H9 (cell line): Measurements from ENCODE around the gene SRPK2. TPM values are rescaled to one million over a fixed set of nuclear protein-coding genes. Genes with fewer than 3 reads are reported as not detected.

Experiments
- DNase-seq: peaks from one replicate; pipeline ENCODE4 v3.0.0-alpha.2; 2017
- H2AFZ ChIP-seq: one replicate; pipeline ENCODE4 v1.6.1; 2013; ENCODE audit warnings: mild to moderate bottlenecking, low read length, control low read depth, moderate library complexity
- H2AK5ac ChIP-seq: 2 replicates; pipeline ENCODE4 v1.6.1; 2013; ENCODE audit warnings: low read length, control low read depth, mixed read lengths; ENCODE audit not compliant: insufficient read length
- H2BK120ac ChIP-seq: one replicate; pipeline ENCODE4 v1.6.1; 2013; ENCODE audit warnings: low read depth, mild to moderate bottlenecking, low read length, control low read depth, inconsistent platforms; ENCODE audit not compliant: poor library complexity, severe bottlenecking
- H2BK12ac ChIP-seq: 2 replicates; pipeline ENCODE4 v1.6.1; 2013; ENCODE audit warnings: low read length, control low read depth, mixed read lengths, low read depth; ENCODE audit not compliant: insufficient read length
- H2BK15ac ChIP-seq: 2 replicates; pipeline ENCODE4 v1.6.1; 2013; ENCODE audit warnings: low read depth, low read length, control low read depth
- H2BK20ac ChIP-seq: one replicate; pipeline ENCODE4 v1.6.1; 2013; ENCODE audit warnings: low read depth, mild to moderate bottlenecking, low read length, control low read depth, inconsistent platforms; ENCODE audit not compliant: poor library complexity, severe bottlenecking
- H2BK5ac ChIP-seq: 2 replicates; pipeline ENCODE4 v1.6.1; 2013; ENCODE audit warnings: low read length, control low read depth, mixed read lengths; ENCODE audit not compliant: insufficient read length
- H3K14ac ChIP-seq: 2 replicates; pipeline ENCODE4 v1.6.1; 2013; ENCODE audit warnings: low read length, control low read depth; ENCODE audit not compliant: insufficient read depth
- H3K18ac ChIP-seq: 2 replicates; pipeline ENCODE4 v1.6.1; 2013; ENCODE audit warnings: low read depth, mild to moderate bottlenecking, mixed read lengths, low read length, control low read depth; ENCODE audit not compliant: insufficient read length
- H3K23ac ChIP-seq: 2 replicates; pipeline ENCODE4 v1.6.1; 2013; ENCODE audit warnings: low read length, control low read depth, mixed read lengths, low read depth; ENCODE audit not compliant: insufficient read length
- H3K23me2 ChIP-seq: 2 replicates; pipeline ENCODE4 v1.6.1; 2013; ENCODE audit warnings: low read depth, mild to moderate bottlenecking, mixed read lengths, low read length, control low read depth; ENCODE audit not compliant: insufficient read length, poor library complexity, severe bottlenecking
- H3K27ac ChIP-seq: 2 replicates; pipeline ENCODE4 v1.5.1; 2013; ENCODE audit warnings: low read length, control low read depth, mixed read lengths, low read depth; ENCODE audit not compliant: insufficient read length
- H3K27me3 ChIP-seq: 2 replicates; pipeline ENCODE4 v1.6.1; 2013; ENCODE audit warnings: low read length, control low read depth, inconsistent platforms; ENCODE audit not compliant: insufficient read depth
- H3K4ac ChIP-seq: 2 replicates; pipeline ENCODE4 v1.6.1; 2013; ENCODE audit warnings: low read depth, mild to moderate bottlenecking, control low read depth, inconsistent platforms, low read length, moderate library complexity
- H3K4me1 ChIP-seq: 2 replicates; pipeline ENCODE4 v1.6.1; 2013; ENCODE audit warnings: low read length, control low read depth, inconsistent platforms; ENCODE audit not compliant: insufficient read depth
- H3K4me2 ChIP-seq: 2 replicates; pipeline ENCODE4 v1.6.1; 2013; ENCODE audit warnings: low read length, control low read depth, mixed read lengths; ENCODE audit not compliant: insufficient read length, insufficient read depth
- H3K56ac ChIP-seq: 2 replicates; pipeline ENCODE4 v1.6.1; 2013; ENCODE audit warnings: low read depth, mild to moderate bottlenecking, mixed read lengths, low read length, control low read depth; ENCODE audit not compliant: insufficient read length
- H3K79me1 ChIP-seq: 2 replicates; pipeline ENCODE4 v1.6.1; 2013; ENCODE audit warnings: low read depth, mild to moderate bottlenecking, moderate library complexity, low read length, control low read depth, inconsistent platforms; ENCODE audit not compliant: insufficient read depth, poor library complexity, severe bottlenecking
- H3K79me2 ChIP-seq: 2 replicates; pipeline ENCODE4 v1.6.1; 2013; ENCODE audit warnings: low read length, control low read depth, inconsistent platforms; ENCODE audit not compliant: insufficient read depth
- H3K9ac ChIP-seq: 2 replicates; pipeline ENCODE4 v1.6.1; 2013; ENCODE audit warnings: low read length, control low read depth, mixed read lengths; ENCODE audit not compliant: insufficient read length; ENCODE audit errors: extremely low read depth
- H3K9me3 ChIP-seq: one replicate; pipeline ENCODE4 v1.6.1; 2013; ENCODE audit warnings: low read depth, low read length, inconsistent platforms; ENCODE audit not compliant: control insufficient read depth
- H3T11ph ChIP-seq: one replicate; pipeline ENCODE4 v1.6.1; 2013; ENCODE audit warnings: mild to moderate bottlenecking, low read length, control low read depth, inconsistent platforms
- H4K20me1 ChIP-seq: one replicate; pipeline ENCODE4 v1.6.1; 2013; ENCODE audit not compliant: control insufficient read depth, insufficient read length, insufficient read depth
- H4K5ac ChIP-seq: 2 replicates; pipeline ENCODE4 v1.6.1; 2013; ENCODE audit warnings: low read depth, mild to moderate bottlenecking, mixed read lengths, low read length, control low read depth; ENCODE audit not compliant: insufficient read length
- H4K8ac ChIP-seq: replicated peaks from 2 replicates; pipeline ENCODE4 v1.6.1; 2013; ENCODE audit warnings: low read length, control low read depth, mixed read lengths, low read depth; ENCODE audit not compliant: insufficient read length
- H4K91ac ChIP-seq: 2 replicates; pipeline ENCODE4 v1.6.1; 2013; ENCODE audit warnings: low read depth, mild to moderate bottlenecking, moderate library complexity, mixed read lengths, low read length, control low read depth; ENCODE audit not compliant: insufficient read length
- H3K27ac Mint-ChIP-seq, 3 experiments: 2 replicates in 2 of 3; 3 replicates in 1 of 3; pipeline ENCODE4 v1.8.0; 2020 to 2021; ENCODE audit warnings: mixed read lengths in 3 of 3, mild to moderate bottlenecking in 1 of 3, moderate library complexity in 1 of 3
- H3K27me3 Mint-ChIP-seq: 2 replicates; pipeline ENCODE4 v1.8.0; 2021; ENCODE audit warnings: low read depth, mild to moderate bottlenecking, moderate library complexity, mixed read lengths
- H3K36me3 Mint-ChIP-seq, 3 experiments: 2 replicates in 2 of 3; 3 replicates in 1 of 3; pipeline ENCODE4 v1.8.0; 2020 to 2021; ENCODE audit warnings: low read depth in 3 of 3, mixed read lengths in 3 of 3; ENCODE audit not compliant: insufficient read depth in 1 of 3
- H3K4me1 Mint-ChIP-seq, 2 experiments: 2 replicates each; pipeline ENCODE4 v1.8.0; 2020; ENCODE audit warnings: mixed read lengths in 2 of 2
- H3K4me3 Mint-ChIP-seq, 2 experiments: 2 replicates in 1 of 2; 3 replicates in 1 of 2; pipeline ENCODE4 v1.8.0; 2020 to 2021; ENCODE audit warnings: mild to moderate bottlenecking in 2 of 2, mixed read lengths in 2 of 2, moderate library complexity in 1 of 2
- H3K9me3 Mint-ChIP-seq, 2 experiments: 2 replicates in 1 of 2; 3 replicates in 1 of 2; pipeline ENCODE4 v1.8.0; 2020; ENCODE audit warnings: mild to moderate bottlenecking in 2 of 2, mixed read lengths in 2 of 2, moderate library complexity in 1 of 2
- WGBS: extraction: QIAGEN DNeasy Blood & Tissue Kit; methylation state at CpG from one replicate; pipeline ENCODE4 v1.1.7; 2013; ENCODE audit warnings: missing lambda C conversion rate, low lambda C conversion rate, mixed read lengths; ENCODE audit not compliant: insufficient read length; ENCODE audit errors: extremely low coverage; 5-methylcytosine and 5-hydroxymethylcytosine counted together
- total RNA-seq: library from RNA; stranded (reverse); gene quantifications from 2 replicates; pipeline ENCODE4 v1.2.1, GENCODE V29; 2021
- TF ChIP-seq, protein P1 (sequence below): fragments of 200-600 bp; sonication (generic); conservative IDR thresholded peaks from 3 replicates; pipeline ENCODE4 v1.8.0; 2021; ENCODE audit warnings: antibody characterized with exemption, mild to moderate bottlenecking

SRPK2 gene
- total RNA-seq, 1 experiment from 2014 or later = 41.1 TPM

- no peaks in the 10 kb centered on the region for H3K27me3 Mint-ChIP-seq
- no peak overlapping the region for H3K56ac ChIP-seq
- WGBS = no CpG with 5 or more reads among the region's 2 CpGs
Observed at GRCh38 chr7:105281966-105282365, 106.8 kb downstream of the SRPK2 start.

More at GRCh38 chr7:105281966-105282365, 106.8 kb downstream of the SRPK2 start:
- peak overlapping the region in 1 of 3 experiments; percentile 45; a peak in 1 of 7 replicates for H3K27ac Mint-ChIP-seq
- no peaks in the 10 kb centered on the region for H4K20me1 ChIP-seq
- H3K9me3 ChIP-seq = no peaks in the 10 kb centered on the region
- no peaks in the 10 kb centered on the region; a peak in 4 of 7 replicates for H3K36me3 Mint-ChIP-seq
- no peak overlapping the region for H3K18ac ChIP-seq
- no peak overlapping the region for H2AFZ ChIP-seq
- H3K4me1 Mint-ChIP-seq = peaks cover 13 to 20% of the 10 kb centered on the region in 2 experiments
- no peak overlapping the region for H3K4me2 ChIP-seq
- H3K23me2 ChIP-seq = no peaks in the 10 kb centered on the region
- H3K79me1 ChIP-seq = peaks cover 5% of the 10 kb centered on the region
- no peak overlapping the region for H4K8ac ChIP-seq
- no peak overlapping the region for H3K4ac ChIP-seq
- DNase-seq = no peak
- H2BK5ac ChIP-seq = no peak overlapping the region
- H2BK20ac ChIP-seq = no peak overlapping the region
- no peaks in the 10 kb centered on the region; the same call in 1 of the 2 replicates for H3K4me1 ChIP-seq
- TF ChIP-seq, protein P1, sequence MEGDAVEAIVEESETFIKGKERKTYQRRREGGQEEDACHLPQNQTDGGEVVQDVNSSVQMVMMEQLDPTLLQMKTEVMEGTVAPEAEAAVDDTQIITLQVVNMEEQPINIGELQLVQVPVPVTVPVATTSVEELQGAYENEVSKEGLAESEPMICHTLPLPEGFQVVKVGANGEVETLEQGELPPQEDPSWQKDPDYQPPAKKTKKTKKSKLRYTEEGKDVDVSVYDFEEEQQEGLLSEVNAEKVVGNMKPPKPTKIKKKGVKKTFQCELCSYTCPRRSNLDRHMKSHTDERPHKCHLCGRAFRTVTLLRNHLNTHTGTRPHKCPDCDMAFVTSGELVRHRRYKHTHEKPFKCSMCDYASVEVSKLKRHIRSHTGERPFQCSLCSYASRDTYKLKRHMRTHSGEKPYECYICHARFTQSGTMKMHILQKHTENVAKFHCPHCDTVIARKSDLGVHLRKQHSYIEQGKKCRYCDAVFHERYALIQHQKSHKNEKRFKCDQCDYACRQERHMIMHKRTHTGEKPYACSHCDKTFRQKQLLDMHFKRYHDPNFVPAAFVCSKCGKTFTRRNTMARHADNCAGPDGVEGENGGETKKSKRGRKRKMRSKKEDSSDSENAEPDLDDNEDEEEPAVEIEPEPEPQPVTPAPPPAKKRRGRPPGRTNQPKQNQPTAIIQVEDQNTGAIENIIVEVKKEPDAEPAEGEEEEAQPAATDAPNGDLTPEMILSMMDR = no peak
- no peak overlapping the region for H2BK15ac ChIP-seq
- peaks cover 3% of the 10 kb centered on the region; the same call in 1 of the 2 replicates for H3K79me2 ChIP-seq
- H4K5ac ChIP-seq = no peak overlapping the region
- no peak overlapping the region for H2AK5ac ChIP-seq
- H3K27ac ChIP-seq = no peak overlapping the region
- no peaks in the 10 kb centered on the region for H3K27me3 ChIP-seq
- no peak overlapping the region for H2BK120ac ChIP-seq
- no peak overlapping the region for H3K23ac ChIP-seq
- no peak overlapping the region for H4K91ac ChIP-seq
- no peak overlapping the region for H3K14ac ChIP-seq
- no peak overlapping the region for H3K9ac ChIP-seq
- peaks cover 0 to 3% of the 10 kb centered on the region in 2 experiments; a peak in 1 of 5 replicates for H3K9me3 Mint-ChIP-seq
- H3K4me3 Mint-ChIP-seq = no peak overlapping the region
- no peak overlapping the region for H3T11ph ChIP-seq
- H2BK12ac ChIP-seq = no peak overlapping the region
